Breast epithelium (tissue), 4 donors: ENCODE measurements around the gene ADGRG3. TPM values are rescaled to one million over a fixed set of nuclear protein-coding genes. Genes with fewer than 3 reads are reported as not detected.
A peak's percentile ranks its signal among the peaks of the same experiment; 100 is the strongest.

Source experiments
- DNase-seq, 2 donors: peaks; one replicate each; pipeline ENCODE4 v3.0.0-alpha.2; 2019; ENCODE audit warnings: low spot score in 2 of 2
- H3K27ac ChIP-seq, 2 donors: fragments of 200-600 bp; sonication (generic) in 1 of 2; one replicate each; pipeline ENCODE4 v1.5.1; 2016 to 2019; ENCODE audit warnings: mild to moderate bottlenecking in 1 of 2
- H3K27me3 ChIP-seq, 2 donors: fragments of 200-600 bp; sonication (generic) in 1 of 2; one replicate each; pipeline versions ENCODE4 v1.5.1 to v1.6.0; 2017 to 2019; ENCODE audit warnings: control low read depth in 1 of 2, mild to moderate bottlenecking in 1 of 2
- H3K36me3 ChIP-seq: fragments of 200-600 bp; one replicate; pipeline ENCODE4 v1.5.1; 2019
- H3K4me1 ChIP-seq, 2 donors: fragments of 200-600 bp; sonication (generic); one replicate each; pipeline ENCODE4 v1.5.1; 2016 to 2019; ENCODE audit warnings: control low read depth in 1 of 2
- H3K4me3 ChIP-seq, 3 donors: fragments of 200-600 bp; sonication (generic); 1 replicate in 2 of 3; 2 replicates in 1 of 3; pipeline ENCODE4 v1.5.1; 2016 to 2019; ENCODE audit warnings: mild to moderate bottlenecking in 3 of 3, moderate library complexity in 2 of 3
- H3K9me3 ChIP-seq, 2 donors: fragments of 200-600 bp; sonication (generic) in 1 of 2; one replicate each; pipeline ENCODE4 v1.5.1; 2016 to 2019; ENCODE audit warnings: control low read depth in 1 of 2
- POLR2A ChIP-seq: fragments of 450-650 bp; IDR thresholded peaks from one replicate; pipeline ENCODE4 v1.6.1; 2016; ENCODE audit warnings: antibody characterized with exemption, mild to moderate bottlenecking, moderate library complexity
- POLR2AphosphoS5 ChIP-seq, 3 donors: sonication (generic); formaldehyde crosslinking; IDR thresholded peaks; one replicate each; pipeline ENCODE4 v1.6.1; 2017; ENCODE audit warnings: antibody characterized with exemption in 3 of 3
- intact Hi-C: fragments of 100-400 bp; cut with DNase I; formaldehyde crosslinking; loops from one replicate; pipeline ENCODE4 v1.15.1; 2023; ENCODE audit warnings: low total_unique reads
- total RNA-seq, 3 donors: library from RNA; depleted of rRNA; stranded (reverse); fragments of >200 nt; gene quantifications; one replicate each; pipeline ENCODE4 v1.1.0, GENCODE V29; 2016
- TF ChIP-seq, protein P1 (sequence below), 3 donors: fragments of 450-650 bp; IDR thresholded peaks; one replicate each; pipeline ENCODE4 v1.5.1; 2016 to 2017; ENCODE audit warnings: antibody characterized with exemption in 3 of 3, mild to moderate bottlenecking in 3 of 3, moderate library complexity in 3 of 3

ADGRG3 gene
- total RNA-seq, 3 donors from 2014 or later, result 0.64 to 5.2 (median 1.6) TPM

GRCh38 chr16:57694725-57695679 lies 26.9 kb downstream of the ADGRG3 start, which contains the start of gene DRC7:
Gene DRC7 (plus strand): TSS chr16:57694806. CDS start chr16:57697950, 3,144 bp downstream.
- TF ChIP-seq POLR2AphosphoS5 (IDR thresholded peaks at IDR 0.05), result no peak
- no peak for TF ChIP-seq POLR2A
- TF ChIP-seq, protein P1, sequence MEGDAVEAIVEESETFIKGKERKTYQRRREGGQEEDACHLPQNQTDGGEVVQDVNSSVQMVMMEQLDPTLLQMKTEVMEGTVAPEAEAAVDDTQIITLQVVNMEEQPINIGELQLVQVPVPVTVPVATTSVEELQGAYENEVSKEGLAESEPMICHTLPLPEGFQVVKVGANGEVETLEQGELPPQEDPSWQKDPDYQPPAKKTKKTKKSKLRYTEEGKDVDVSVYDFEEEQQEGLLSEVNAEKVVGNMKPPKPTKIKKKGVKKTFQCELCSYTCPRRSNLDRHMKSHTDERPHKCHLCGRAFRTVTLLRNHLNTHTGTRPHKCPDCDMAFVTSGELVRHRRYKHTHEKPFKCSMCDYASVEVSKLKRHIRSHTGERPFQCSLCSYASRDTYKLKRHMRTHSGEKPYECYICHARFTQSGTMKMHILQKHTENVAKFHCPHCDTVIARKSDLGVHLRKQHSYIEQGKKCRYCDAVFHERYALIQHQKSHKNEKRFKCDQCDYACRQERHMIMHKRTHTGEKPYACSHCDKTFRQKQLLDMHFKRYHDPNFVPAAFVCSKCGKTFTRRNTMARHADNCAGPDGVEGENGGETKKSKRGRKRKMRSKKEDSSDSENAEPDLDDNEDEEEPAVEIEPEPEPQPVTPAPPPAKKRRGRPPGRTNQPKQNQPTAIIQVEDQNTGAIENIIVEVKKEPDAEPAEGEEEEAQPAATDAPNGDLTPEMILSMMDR (IDR thresholded peaks at IDR 0.05), result no peak
- intact Hi-C loops, result no loop called here
- no peaks in the 10 kb centered on the region for H3K9me3 ChIP-seq
- H3K27me3 ChIP-seq, result no peaks in the 10 kb centered on the region
- no peak within 1 kb of the TSS for H3K27ac ChIP-seq
- DNase-seq, result no peak
- no peaks in the 10 kb centered on the region for H3K36me3 ChIP-seq
- H3K4me3 ChIP-seq, result peak within 1 kb of the TSS in 2 of 3 donors; percentile 5 to 7
- H3K4me1 ChIP-seq, result no peaks in the 10 kb centered on the region

GRCh38 chr16:57695680-57696069 lies 27.6 kb downstream of the ADGRG3 start:
- H3K27me3 ChIP-seq, result no peaks in the 10 kb centered on the region
- H3K36me3 ChIP-seq, result no peaks in the 10 kb centered on the region
- TF ChIP-seq POLR2AphosphoS5 (IDR thresholded peaks at IDR 0.05), result no peak
- TF ChIP-seq, protein P1 (IDR thresholded peaks at IDR 0.05), result no peak
- TF ChIP-seq POLR2A, result no peak
- H3K4me3 ChIP-seq, result no peak overlapping the region
- no peak for DNase-seq
- intact Hi-C loops, result no loop called here
- no peaks in the 10 kb centered on the region for H3K4me1 ChIP-seq
- no peak overlapping the region for H3K27ac ChIP-seq
- H3K9me3 ChIP-seq, result no peaks in the 10 kb centered on the region

DNA sequence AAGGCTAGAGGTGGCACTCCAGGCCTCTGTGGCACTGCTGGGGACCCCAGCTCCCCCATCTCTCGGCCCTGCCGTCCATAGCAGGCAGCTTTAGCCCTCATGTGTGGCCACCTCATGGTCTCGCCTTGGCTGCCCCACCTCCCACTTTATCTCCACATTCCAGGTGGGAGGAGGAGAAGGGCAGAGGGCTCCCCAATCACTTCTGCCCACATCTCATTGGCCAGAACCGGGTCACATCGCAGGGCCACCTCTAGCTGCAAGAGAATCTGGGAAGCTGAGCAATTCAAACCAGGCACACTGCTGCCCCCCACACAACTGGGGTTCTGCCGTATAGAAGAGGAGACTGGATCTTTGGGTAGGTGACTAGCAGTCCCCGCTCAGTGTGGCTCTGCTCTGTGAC lies 28.1 kb downstream of the ADGRG3 start:
- DNase-seq, result no peak
- H3K4me1 ChIP-seq, result no peaks in the 10 kb centered on the region
- TF ChIP-seq, protein P1 (IDR thresholded peaks at IDR 0.05), result no peak
- TF ChIP-seq POLR2A (no peak), POLR2AphosphoS5 (IDR thresholded peaks at IDR 0.05) (no peak)
- no peaks in the 10 kb centered on the region for H3K36me3 ChIP-seq
- H3K27me3 ChIP-seq, result no peaks in the 10 kb centered on the region
- H3K4me3 ChIP-seq, result no peak overlapping the region
- H3K9me3 ChIP-seq, result no peaks in the 10 kb centered on the region
- intact Hi-C loops, result no loop called here
- H3K27ac ChIP-seq, result no peak overlapping the region

DNA sequence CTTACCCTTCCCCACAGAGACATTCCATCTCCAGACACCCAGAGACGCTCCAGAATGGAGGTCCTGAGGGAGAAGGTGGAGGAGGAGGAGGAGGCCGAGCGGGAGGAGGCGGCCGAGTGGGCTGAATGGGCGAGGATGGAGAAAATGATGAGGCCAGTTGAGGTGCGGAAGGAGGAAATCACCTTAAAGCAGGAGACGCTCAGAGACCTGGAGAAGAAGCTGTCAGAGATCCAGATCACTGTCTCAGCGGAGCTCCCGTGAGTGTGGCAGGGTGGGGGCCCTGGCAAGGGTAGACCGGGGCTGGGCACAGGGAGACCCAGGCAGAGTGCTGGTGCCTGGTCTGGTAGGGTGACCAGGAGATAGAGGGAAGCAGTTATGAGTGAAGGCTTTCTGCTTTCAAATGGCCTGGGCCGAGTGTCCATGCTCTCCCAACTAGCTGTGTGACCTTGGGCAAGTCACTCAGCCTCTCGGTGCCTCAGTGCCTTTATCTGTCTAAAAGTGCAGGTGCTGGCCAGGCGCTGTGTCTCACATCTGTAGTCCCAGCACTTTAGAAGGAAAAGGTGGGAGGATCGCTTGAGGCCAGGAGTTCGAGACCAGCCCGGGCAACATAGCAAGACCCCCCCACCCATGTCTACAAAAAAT lies 29.9 kb downstream of the ADGRG3 start:
- intact Hi-C loops, result no loop called here
- no peak for DNase-seq

More for the DNA sequence above, 29.9 kb downstream of the ADGRG3 start:
- Histone ChIP-seq H3K27ac (no peak overlapping the region), H3K4me3 (no peak overlapping the region), H3K9me3 (no peaks in the 10 kb centered on the region), H3K36me3 (no peaks in the 10 kb centered on the region), H3K4me1 (no peaks in the 10 kb centered on the region), H3K27me3 (no peaks in the 10 kb centered on the region)
- no peak for TF ChIP-seq POLR2AphosphoS5 (IDR thresholded peaks at IDR 0.05)
- TF ChIP-seq POLR2A, result no peak
- TF ChIP-seq, protein P1 (IDR thresholded peaks at IDR 0.05), result no peak
